NOMO-1 treated with DMSO at 0.1 percent for 48 hours (cell line): ENCODE measurements around the gene SLC24A1.

Experiments
- DNase-seq: peaks from one replicate; lab custom pipeline; 2025; ENCODE audit not compliant: unreplicated experiment; lab: John Stamatoyannopoulos, UW

SLC24A1 gene

DNA sequence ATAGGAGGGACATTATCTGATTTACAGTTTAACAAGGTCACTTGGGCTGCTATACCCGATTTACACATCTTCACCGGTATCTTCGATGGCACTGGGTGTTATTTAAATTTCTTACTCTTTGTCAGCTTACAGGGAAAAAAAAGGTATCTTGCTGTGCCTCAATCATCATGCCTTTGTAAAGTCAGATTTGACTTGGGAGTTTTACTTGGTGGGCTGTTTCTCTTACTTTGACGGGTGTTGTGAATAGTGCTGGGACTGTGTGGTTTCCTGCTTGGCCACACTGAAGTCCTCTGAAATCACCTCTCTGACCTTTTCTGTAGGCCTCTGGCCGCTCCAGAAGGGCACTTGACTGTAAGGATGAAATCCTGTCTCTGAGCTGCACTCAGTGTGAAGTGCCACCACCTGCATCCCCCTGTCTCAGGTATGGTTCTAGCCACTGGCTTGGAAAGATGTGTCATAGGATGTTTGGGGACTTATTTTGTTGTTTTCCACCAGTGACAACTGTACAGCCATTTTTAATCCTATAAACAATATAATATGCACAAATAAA lies 3.1 kb upstream of the SLC24A1 start:
- no peak for DNase-seq

GRCh38 chr15:65619626-65620290 lies 2.0 kb upstream of the SLC24A1 start:
- no peak for DNase-seq

GRCh38 chr15:65620833-65621232 lies 905 bp upstream of the SLC24A1 start:
- DNase-seq = no peak

DNA sequence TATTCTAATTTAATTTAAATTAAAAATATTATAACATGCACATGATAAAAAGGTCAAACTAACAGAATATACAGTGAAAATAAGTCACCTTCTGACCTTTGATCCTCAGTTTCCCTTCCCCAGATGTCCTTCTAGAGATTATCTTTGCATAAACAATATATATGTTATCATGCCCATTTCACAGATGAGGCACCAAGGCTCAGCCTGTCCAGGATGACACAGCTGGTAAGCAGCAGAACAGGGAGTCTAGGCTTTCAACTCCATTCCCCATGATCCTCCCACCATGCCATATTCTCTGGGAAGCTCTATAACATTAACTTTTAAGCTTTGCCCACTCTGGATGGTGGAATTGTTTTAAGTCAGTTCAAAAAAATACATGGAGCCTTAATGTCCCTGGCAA lies 1.4 kb downstream of the SLC24A1 start:
- no peak for DNase-seq

DNA sequence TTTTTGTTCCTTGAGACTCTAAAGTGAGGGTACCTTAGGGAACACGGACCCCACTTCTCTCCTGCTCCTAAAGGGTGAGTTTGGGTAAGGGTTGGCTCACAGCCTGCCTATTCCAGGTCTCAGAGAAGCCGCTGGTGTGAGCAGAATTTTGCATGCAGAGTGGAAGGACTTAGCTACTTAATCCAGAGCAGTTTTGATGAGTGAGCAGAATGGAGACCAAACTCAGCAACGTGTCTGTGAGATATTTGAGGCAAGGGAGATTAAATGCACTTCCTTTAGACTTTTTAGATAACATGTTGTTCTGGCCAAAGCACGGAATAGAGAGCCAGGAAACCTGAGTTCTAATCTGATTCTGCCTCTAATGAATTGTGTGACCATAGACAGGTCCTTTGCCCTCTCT lies 5.1 kb downstream of the SLC24A1 start:
- no peak for DNase-seq

DNA sequence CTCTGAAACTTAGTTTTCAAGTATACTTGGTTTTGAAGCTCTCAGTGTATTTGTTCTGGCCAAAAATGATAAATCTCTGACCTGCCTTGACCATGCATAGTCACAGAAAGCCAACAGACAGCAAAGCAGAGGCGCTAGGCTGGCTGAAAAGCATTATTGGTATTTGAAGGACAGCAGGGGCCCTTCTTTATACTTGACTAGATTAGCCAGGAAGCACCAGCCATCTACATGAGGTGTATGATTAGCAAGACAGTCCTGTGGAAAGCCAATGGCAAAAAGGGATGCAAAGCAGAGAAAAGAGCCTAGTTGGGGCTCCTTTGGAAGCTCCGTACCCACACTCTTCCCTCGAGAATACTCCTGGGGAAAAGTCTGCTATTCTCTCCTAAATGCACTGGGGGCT lies 7.8 kb downstream of the SLC24A1 start:
- DNase-seq = no peak

GRCh38 chr15:65630760-65631159 lies 9.0 kb downstream of the SLC24A1 start:
- DNase-seq = no peak

GRCh38 chr15:65631503-65631902 lies 9.8 kb downstream of the SLC24A1 start:
- DNase-seq = no peak

GRCh38 chr15:65632780-65633375 lies 11.1 kb downstream of the SLC24A1 start:
- DNase-seq = no peak

- no peak for DNase-seq
Observed at GRCh38 chr15:65633752-65634151, 12.0 kb downstream of the SLC24A1 start.

- no peak for DNase-seq
Observed at GRCh38 chr15:65634356-65634755, 12.6 kb downstream of the SLC24A1 start.

DNA sequence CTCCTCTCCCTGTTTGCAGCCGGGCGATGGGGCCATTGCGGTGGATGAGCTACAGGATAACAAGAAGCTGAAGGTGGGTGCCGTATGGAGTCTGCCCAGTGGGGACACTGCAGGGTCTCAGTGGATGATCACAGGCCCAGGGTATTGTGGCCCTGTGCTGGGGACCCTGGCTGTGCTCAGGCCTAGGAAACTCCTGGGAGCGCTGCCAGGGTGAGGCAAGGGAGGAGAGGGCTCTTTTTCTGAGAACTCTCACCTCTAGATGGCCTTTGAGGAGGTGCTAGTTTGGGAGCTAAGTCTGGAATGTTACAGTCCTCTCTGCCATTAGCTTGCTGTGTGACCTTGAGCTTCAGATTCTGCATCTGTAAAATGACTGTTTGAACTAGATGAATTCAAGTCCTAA lies 16.4 kb downstream of the SLC24A1 start:
- no peak for DNase-seq

DNA sequence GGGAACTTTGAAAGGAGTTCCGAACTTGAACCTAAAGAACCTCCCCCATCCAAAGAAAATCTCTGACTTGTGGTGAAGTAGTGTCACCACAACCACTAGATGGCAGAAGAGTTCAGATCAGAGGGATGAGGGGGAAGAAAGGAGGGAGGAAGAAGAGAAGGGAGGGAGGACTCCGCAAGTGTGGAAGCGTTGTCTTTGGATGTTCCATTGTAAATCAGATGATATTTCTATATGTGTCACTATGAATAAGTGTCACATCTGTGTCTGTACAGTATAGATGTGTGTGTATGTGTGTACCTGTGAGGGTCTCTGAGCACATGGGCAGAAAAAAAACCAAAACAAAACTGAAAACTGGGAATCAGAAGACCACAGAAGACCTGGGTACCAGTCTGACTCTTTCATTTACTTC lies 16.9 kb downstream of the SLC24A1 start:
- DNase-seq = peak; percentile 81

- DNase-seq = no peak
Observed at GRCh38 chr15:65639509-65639908, 17.8 kb downstream of the SLC24A1 start.

GRCh38 chr15:65641768-65642475 lies 20.2 kb downstream of the SLC24A1 start:
- DNase-seq = no peak

DNA sequence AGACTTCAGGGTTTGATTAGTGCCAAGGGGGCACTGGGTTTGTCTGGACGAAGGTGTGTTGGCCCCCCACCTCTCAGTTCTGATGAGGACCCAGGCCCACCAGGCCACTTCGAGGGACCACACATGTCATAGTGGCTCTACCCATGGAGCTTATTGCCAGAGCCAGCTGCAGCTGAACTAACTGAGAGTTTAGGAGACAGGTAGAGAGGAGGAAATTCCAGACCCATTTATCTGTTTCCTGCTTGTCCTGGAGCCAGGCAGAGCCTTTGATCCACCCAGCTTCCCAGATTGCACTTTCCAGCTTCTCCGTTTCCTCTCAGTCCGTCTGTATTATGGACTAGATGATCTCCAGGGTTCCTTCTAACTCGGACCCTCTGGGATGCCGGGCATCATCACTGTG lies 20.9 kb downstream of the SLC24A1 start:
- DNase-seq = no peak

DNA sequence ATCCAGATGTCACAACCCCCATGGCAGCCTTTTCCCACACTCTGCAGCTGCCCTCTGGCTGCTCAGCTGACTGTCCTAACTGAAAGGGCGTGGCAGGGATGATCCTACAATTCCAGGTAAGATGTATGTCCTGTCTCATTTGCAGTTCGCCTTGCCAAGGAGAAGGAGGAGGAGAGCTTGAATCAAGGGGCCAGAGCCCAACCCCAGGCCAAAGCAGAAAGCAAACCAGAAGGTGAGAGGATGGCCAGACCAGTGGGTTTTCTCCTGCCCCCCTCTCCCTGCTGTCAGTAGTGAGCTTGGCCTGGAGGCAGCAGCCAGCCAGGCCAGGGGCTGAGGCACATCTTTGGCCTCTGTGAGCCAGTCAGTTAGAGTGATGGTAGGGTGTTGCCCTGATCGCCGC lies 22.5 kb downstream of the SLC24A1 start:
- DNase-seq = no peak

DNA sequence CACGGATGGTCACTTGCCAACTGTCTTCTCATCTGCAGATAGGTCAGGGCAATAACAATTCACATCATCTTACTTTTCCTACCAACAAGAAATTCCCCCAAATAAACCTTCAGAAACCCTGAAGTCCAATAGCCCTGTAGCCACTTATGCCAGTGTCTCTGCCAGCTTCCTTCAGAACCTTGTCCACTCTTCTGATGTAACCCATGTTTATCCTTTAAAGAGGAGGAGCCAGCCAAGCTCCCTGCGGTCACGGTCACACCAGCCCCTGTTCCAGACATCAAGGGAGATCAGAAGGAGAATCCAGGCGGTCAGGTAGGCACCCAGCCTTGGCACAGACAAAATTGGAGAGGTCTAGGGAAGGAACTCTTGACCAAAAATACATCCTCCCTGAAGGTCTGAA lies 23.7 kb downstream of the SLC24A1 start:
- DNase-seq = no peak

- DNase-seq = no peak
Observed at GRCh38 chr15:65646486-65646885, 24.7 kb downstream of the SLC24A1 start.

GRCh38 chr15:65650312-65651041 lies 28.7 kb downstream of the SLC24A1 start:
- DNase-seq = no peak

GRCh38 chr15:65651042-65651322 lies 29.2 kb downstream of the SLC24A1 start:
- no peak for DNase-seq
